Loucy (cell line): Measurements from ENCODE around the gene GXYLT2.

Source experiments
- H2AFZ ChIP-seq: fragments of 200-600 bp; sonication (generic); 2 replicates; pipeline ENCODE4 v1.6.0; 2016; ENCODE audit warnings: antibody characterized with exemption, mild to moderate bottlenecking, low read length, moderate library complexity
- H3F3A ChIP-seq: fragments of 200-600 bp; 2 replicates; pipeline ENCODE4 v1.6.0; 2016; ENCODE audit warnings: antibody characterized with exemption, low read depth, mild to moderate bottlenecking
- H3K27me3 ChIP-seq: fragments of 200-600 bp; sonication (generic); 2 replicates; pipeline ENCODE4 v1.6.1; 2014; ENCODE audit warnings: low read length, mild to moderate bottlenecking; ENCODE audit not compliant: insufficient read depth, poor library complexity, severe bottlenecking
- H3K36me3 ChIP-seq: fragments of 200-600 bp; sonication (generic); 2 replicates; pipeline ENCODE4 v1.6.1; 2016; ENCODE audit warnings: low read length; ENCODE audit not compliant: insufficient read depth
- H3K4me1 ChIP-seq: fragments of 200-600 bp; sonication (generic); 2 replicates; pipeline ENCODE4 v1.5.1; 2014; ENCODE audit warnings: low read length, mild to moderate bottlenecking; ENCODE audit not compliant: insufficient read depth, poor library complexity, severe bottlenecking
- H3K4me2 ChIP-seq: fragments of 200-600 bp; sonication (generic); 2 replicates; pipeline ENCODE4 v1.6.0; 2014; ENCODE audit warnings: antibody characterized with exemption, low read length, low read depth, mild to moderate bottlenecking; ENCODE audit not compliant: poor library complexity, severe bottlenecking
- H3K4me3 ChIP-seq: fragments of 200-600 bp; sonication (generic); 2 replicates; pipeline ENCODE4 v1.5.1; 2014; ENCODE audit warnings: low read length, mild to moderate bottlenecking, mixed read lengths; ENCODE audit not compliant: poor library complexity, severe bottlenecking
- H3K79me2 ChIP-seq: fragments of 200-600 bp; sonication (generic); 2 replicates; pipeline ENCODE4 v1.6.1; 2014; ENCODE audit warnings: low read length; ENCODE audit not compliant: insufficient read depth
- H3K9ac ChIP-seq: fragments of 200-600 bp; sonication (generic); 2 replicates; pipeline ENCODE4 v1.6.0; 2014; ENCODE audit warnings: mild to moderate bottlenecking, low read depth, low read length, moderate library complexity; ENCODE audit not compliant: poor library complexity, severe bottlenecking
- H3K9me2 ChIP-seq: fragments of 200-600 bp; sonication (generic); replicated peaks from 2 replicates; pipeline ENCODE4 v1.6.1; 2016; ENCODE audit warnings: low read depth, low read length, mixed read lengths
- H3K9me3 ChIP-seq: fragments of 200-600 bp; sonication (generic); 2 replicates; pipeline ENCODE4 v1.6.1; 2014; ENCODE audit warnings: mild to moderate bottlenecking, antibody characterized with exemption, low read length, low read depth; ENCODE audit not compliant: insufficient read depth
- H4K20me1 ChIP-seq: fragments of 200-600 bp; sonication (generic); 2 replicates; pipeline ENCODE4 v1.6.0; 2014; ENCODE audit warnings: antibody characterized with exemption, low read length, mild to moderate bottlenecking; ENCODE audit not compliant: insufficient read depth, poor library complexity, severe bottlenecking
- EZH2phosphoT487 ChIP-seq: fragments of 200-600 bp; IDR thresholded peaks from 2 replicates; pipeline ENCODE4 v1.6.1; 2018; ENCODE audit warnings: antibody characterized with exemption, mild to moderate bottlenecking, moderate library complexity, borderline replicate concordance
- TF ChIP-seq, protein P1 (sequence below): fragments of 200-600 bp; sonication (generic); conservative IDR thresholded peaks from 2 replicates; pipeline ENCODE4 v1.5.1; 2014; ENCODE audit warnings: mild to moderate bottlenecking, antibody characterized with exemption, low read length

The GXYLT2 gene

DNA sequence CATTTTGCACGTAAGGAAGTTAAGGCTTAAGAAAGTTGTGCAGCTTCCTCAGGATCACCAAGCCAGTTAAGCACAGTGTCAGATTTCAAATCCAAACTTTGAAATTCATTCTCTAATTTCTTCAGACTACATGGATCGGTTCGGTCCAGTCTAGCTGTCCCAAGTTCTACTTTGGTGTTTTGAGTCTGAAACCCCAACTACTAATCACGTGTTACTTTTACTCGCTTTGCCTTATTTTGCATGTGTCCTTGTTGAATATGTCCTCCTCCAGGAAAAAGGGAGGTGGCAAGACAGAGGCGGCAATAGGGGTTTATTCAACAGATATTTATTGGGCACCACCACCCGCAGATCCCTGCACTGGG lies 522 bp upstream of the GXYLT2 start:
- H3K9me3 ChIP-seq: no peaks in the 10 kb centered on the region
- TF ChIP-seq EZH2phosphoT487: no peak
- TF ChIP-seq, protein P1, sequence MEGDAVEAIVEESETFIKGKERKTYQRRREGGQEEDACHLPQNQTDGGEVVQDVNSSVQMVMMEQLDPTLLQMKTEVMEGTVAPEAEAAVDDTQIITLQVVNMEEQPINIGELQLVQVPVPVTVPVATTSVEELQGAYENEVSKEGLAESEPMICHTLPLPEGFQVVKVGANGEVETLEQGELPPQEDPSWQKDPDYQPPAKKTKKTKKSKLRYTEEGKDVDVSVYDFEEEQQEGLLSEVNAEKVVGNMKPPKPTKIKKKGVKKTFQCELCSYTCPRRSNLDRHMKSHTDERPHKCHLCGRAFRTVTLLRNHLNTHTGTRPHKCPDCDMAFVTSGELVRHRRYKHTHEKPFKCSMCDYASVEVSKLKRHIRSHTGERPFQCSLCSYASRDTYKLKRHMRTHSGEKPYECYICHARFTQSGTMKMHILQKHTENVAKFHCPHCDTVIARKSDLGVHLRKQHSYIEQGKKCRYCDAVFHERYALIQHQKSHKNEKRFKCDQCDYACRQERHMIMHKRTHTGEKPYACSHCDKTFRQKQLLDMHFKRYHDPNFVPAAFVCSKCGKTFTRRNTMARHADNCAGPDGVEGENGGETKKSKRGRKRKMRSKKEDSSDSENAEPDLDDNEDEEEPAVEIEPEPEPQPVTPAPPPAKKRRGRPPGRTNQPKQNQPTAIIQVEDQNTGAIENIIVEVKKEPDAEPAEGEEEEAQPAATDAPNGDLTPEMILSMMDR: no peak
- H3K4me2 ChIP-seq: peak overlapping the region; percentile 94
- peak overlapping the region; percentile 98 for H2AFZ ChIP-seq
- H3K4me1 ChIP-seq: peaks cover 46% of the 10 kb centered on the region
- no peaks in the 10 kb centered on the region for H3K79me2 ChIP-seq
- 0 out of 2 replicates have a peak, but pooled peaks cover 4% of the 10 kb centered on the region for H3F3A ChIP-seq
- H3K9me2 ChIP-seq: no peaks in the 10 kb centered on the region
- H3K36me3 ChIP-seq: no peaks in the 10 kb centered on the region
- peak overlapping the region; percentile 78 for H3K4me3 ChIP-seq
- H3K9ac ChIP-seq: peak overlapping the region; percentile 56
- no peaks in the 10 kb centered on the region for H4K20me1 ChIP-seq
- no peaks in the 10 kb centered on the region for H3K27me3 ChIP-seq

DNA sequence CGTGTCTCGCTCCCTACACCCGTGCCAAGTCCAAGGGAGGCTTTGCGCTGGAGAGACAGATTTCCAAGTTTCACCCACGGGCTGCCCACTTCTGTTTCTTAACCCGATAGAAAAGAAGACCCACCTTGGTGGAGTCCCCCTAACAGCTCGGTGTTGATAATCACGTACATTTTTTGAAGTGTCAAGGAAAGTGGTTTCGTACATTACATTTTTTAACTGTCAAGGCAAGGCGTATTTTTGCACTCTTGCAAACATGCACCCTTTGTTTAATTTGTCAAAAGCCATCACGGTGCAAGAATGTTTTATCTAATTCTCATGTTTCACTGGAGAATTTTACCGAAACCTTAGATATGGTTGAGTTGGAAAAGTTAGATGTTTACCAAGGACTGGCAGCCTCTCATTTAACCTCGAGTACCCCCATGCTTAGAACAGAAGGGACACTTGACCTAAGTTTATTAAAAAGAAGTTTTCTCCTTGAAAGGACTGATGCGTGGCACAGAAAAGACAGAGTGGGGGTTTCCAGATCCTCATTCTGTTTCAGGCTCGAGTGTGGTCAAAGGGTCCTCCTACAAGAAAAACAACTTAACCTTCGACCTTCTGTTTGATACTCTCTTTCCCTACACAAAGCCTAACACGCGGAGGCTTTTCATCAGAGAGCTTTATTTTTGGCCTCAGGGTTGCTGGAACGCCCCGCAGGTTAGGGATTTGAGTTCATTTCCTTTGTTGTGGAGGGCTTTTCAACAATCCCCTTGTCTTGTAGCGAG lies 882 bp downstream of the GXYLT2 start:
- no peaks in the 10 kb centered on the region for H3K27me3 ChIP-seq
- peak overlapping the region; percentile 80 for H3K4me2 ChIP-seq
- TF ChIP-seq, protein P1: no peak
- TF ChIP-seq EZH2phosphoT487: no peak
- no peaks in the 10 kb centered on the region for H3K79me2 ChIP-seq
- H2AFZ ChIP-seq: peak overlapping the region; percentile 65
- peaks cover 57% of the 10 kb centered on the region for H3K4me1 ChIP-seq
- H3F3A ChIP-seq: 0 out of 2 replicates have a peak, but pooled peaks cover 4% of the 10 kb centered on the region
- peak overlapping the region; percentile 71 for H3K4me3 ChIP-seq
- H3K9me3 ChIP-seq: no peaks in the 10 kb centered on the region
- no peaks in the 10 kb centered on the region for H3K36me3 ChIP-seq
- H3K9me2 ChIP-seq: no peaks in the 10 kb centered on the region
- H4K20me1 ChIP-seq: no peaks in the 10 kb centered on the region
- H3K9ac ChIP-seq: peak overlapping the region; percentile 34

DNA sequence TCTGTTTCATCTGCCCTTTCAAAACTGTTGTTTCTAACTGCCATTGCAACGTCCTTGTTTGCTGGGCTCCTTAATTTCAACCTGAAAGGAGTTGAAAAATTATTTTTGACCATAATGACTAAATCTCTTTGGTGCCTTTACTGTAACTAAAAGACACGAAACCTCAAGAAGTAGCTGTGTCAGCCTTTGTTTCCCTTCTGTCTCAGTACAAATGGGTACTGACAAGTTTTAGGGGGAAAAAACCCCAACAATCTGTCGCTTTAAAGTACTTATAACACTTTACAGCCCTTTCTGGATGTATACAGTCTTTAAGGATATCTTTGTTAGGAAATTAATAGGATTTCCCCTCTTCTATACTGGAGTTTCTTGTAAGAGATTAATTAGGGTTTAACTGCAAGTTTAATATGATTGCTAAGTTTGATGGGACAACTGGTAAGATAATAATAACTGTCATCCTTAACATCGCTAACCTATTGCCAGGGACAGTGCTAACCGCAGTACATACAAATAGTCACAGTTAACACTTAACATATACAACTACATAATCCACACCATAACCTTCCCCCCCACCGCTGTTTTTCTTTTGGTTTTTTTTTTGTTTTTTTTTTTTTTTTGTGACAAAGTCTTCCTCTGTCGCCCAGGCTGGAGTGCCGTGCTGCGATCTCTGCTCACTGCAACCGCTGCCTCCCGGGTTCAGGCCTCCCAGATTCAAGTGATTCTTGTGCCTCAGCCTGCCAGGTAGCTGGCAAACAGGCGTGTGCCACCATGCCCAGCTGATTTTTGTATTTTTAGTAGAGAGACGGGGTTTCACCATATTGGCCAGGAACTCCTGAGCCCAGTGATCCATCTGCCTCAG lies 1.7 kb downstream of the GXYLT2 start:
- Histone ChIP-seq H3K4me2 (peak overlapping the region; percentile 80), H4K20me1 (no peaks in the 10 kb centered on the region), H3F3A (0 out of 2 replicates have a peak, but pooled peaks cover 4% of the 10 kb centered on the region), H3K79me2 (no peaks in the 10 kb centered on the region), H2AFZ (peak overlapping the region; percentile 65), H3K36me3 (no peaks in the 10 kb centered on the region), H3K9me2 (no peaks in the 10 kb centered on the region), H3K27me3 (no peaks in the 10 kb centered on the region), H3K9ac (peak overlapping the region; percentile 34), H3K4me3 (peak overlapping the region; percentile 71), H3K4me1 (peaks cover 57% of the 10 kb centered on the region), H3K9me3 (no peaks in the 10 kb centered on the region)
- TF ChIP-seq EZH2phosphoT487: no peak
- TF ChIP-seq, protein P1: no peak
